NCI-H2081 treated with DMSO at 0.1 percent for 48 hours (cell line): ENCODE data around the gene LAMTOR5.
"Not testable (repeated sequence)": the region's sequence is repeated elsewhere in the genome, so short reads cannot be mapped to it uniquely, and the experiment has no call there.

Experiments used
- DNase-seq: peaks from one replicate; lab custom pipeline; 2025; lab: John Stamatoyannopoulos, UW

The LAMTOR5 gene

GRCh38 chr1:110426854-110427253 is 19.4 kb upstream of the LAMTOR5 start:
- DNase-seq = no peak

- DNase-seq = no peak
Observed at GRCh38 chr1:110425612-110426152, 18.2 kb upstream of the LAMTOR5 start.

DNA sequence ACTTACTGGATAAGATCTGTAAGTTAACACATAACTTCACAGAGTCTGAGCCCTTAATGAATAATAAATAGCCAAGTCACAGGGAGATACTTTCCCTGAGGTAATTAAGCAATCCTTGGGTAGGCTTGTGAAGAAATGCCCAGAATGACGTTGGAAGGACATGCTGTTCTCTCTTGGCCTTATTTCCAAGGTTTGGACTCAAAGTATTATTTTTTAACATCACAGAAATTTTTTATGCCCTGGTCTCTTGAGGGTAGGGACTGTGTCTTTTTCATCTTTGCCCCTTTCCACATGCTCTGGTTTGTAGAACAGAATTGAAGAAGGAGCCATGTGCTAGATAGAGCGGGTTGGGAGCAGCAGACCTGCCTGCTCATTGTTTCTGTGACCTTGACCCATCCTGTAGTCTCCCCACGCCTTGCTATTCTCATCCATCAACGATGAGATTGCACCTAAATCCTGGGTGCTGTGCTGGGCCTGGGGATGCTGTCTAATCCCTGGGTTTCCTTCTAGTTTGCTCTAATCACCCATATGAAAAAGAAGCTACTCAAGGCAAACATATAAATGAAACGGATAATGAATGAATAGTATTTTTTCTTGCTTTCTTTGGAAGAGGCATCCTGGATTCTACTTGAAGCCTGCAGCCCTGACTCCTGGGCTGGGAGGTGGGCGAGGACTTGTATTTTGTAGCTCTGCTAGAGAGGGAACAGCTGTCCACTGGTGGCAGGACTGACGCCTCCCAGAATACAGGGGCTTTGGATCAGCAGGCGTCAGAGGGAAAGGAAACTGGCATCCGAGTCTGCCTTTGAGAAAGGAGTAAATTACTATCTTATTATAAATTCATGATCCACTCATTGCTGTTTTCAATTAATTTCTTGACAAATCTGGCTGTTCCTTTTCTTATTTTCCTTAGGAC is 17.5 kb upstream of the LAMTOR5 start:
- DNase-seq = no peak

DNA sequence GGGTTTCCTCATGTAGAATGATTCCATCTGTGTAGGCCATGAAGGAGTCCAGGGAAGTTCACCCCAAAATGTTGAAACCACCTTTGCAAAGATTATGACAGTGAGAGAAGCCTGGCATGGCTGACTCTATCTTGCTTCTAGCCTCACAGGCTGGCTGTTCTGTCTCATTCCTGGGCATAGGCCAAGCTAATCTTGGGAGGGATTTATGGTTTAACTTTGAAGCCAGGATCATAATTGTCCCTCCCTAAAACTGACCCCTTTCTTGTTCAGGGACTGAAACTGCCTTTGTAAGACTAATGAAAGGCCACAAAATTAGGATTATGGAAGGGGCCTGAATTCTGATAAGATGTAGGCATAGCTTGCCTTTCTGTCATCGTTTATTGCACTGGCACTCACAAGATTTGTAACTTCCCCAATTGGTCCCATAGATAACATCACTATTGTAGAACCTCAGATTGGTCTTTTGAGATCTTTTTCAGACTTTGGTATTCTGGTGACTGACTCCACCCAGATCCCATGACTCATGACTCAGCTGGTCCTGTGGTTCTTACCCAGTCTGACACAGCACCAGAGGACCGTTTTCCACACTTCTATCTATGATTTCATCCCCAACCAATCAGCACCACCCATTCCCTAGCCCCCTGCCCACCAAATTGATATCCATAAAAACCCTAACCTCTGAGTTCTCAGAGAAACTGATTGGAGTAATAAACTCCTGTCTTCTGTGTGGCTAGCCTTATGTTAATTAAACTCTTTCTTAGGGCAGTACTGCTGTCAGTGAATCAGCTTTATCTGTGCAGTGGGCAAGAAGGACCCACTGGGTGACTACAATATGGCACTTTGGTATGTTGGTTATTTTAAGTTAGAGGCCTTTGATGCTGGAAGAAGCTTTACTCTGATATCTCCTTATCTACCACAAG is 13.6 kb upstream of the LAMTOR5 start:
- DNase-seq = no peak

- no peak for DNase-seq
Observed at GRCh38 chr1:110420023-110420662, 12.6 kb upstream of the LAMTOR5 start.

DNA sequence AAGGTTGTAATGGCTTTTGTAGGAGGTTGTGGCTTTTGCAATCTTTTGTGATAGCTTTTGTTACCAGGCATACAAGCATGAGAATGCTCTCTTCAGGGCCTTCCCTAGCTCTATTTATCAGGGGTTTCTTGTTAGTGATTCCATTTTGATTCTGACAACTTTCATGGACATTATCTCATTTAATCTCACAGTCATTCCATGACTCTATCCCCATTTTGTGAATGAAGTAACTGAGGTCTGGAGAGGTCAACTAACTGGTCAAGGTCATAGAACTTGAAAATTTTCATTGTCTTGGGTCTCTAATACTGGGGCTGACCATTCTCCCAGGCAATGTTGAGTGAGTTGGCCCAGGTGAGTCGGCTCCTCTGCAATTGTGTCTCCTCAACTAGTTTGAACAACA is 11.2 kb upstream of the LAMTOR5 start:
- no peak for DNase-seq

DNA sequence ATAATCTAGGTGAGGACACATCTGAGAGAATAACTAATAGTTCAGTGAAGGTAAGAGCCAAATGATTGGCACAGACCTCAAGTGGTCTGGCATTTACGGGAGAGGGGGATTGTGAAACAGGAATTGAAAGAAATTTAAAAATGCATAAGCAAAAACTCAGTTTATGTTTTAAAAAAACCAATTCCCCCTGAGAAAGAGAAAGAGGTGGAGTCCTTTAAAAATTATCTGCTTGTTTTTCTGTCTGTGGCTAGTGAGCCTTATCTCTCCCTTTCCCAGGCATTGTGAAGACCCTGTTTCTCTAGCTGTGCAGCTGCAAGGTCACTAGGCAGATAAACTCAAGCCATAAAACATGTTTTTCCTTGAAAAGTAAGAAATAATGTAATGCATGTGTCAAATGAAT is 5.6 kb upstream of the LAMTOR5 start:
- DNase-seq = not testable (repeated sequence)

DNA sequence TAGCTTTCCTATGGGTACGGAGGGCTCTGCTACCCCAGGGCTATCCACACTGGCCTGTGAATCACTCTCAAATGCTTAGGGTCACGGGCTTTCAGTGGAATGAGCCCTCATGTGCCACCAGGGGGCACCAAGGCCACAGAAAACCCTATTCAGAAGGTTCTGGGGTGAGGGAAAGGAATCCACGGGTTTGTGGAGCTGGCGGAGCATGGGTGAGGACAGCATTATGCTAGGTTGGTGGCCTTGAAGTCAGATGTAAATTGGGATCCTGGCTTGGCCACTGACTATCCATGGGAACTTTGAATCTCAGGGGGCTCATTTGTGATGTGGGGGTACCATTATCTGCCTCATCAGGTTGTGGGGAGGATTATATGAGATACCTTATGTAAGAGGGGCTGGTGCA is 5.1 kb upstream of the LAMTOR5 start:
- DNase-seq = no peak

DNA sequence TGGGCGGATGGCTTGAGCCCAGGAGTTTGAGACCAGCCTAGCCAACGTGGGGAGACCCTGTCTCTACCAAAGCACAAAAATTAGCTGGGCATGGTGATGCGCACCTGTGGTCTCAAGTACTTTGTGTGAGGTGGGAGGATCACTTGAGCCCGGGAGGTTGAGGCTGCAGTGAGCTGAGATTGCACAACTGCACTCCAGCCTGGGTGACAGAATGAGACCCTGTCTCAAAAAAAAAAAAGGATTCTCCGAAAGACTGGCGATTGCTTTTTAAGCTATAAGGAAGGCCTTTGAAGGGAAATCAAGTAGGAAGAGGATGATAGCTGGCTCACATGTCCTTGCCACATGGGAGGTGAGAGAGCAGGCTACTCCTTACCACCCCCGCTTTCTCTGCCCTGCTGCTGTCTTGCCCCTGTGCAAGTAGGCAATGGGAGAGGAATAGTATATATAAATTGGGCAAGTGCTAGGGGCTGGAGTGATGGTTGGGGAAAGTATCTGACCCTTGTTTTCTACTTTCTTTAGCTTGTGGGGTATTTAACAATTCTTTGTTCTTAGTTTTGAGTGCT is 3.8 kb upstream of the LAMTOR5 start:
- no peak for DNase-seq

- no peak for DNase-seq
Observed at GRCh38 chr1:110409316-110409715, 1.8 kb upstream of the LAMTOR5 start.

DNA sequence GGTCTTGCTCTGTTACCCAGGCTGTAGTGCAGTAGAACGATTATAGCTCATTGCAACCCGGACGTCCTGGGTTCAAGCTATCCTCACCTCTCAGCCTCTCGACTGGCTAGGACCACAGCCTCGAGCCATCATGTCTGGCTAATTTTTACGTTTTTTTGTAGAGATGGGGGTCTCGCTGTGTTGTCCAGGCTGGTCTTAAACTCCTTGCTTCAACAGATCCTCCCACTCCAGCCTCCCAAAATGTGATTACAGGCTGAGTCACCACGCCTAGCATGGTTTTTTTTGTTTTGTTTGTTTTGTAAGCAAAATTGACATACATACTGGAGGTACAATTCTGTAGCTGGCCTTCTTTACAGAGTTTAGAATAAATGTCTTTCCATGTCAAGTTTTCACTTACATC is 994 bp upstream of the LAMTOR5 start:
- DNase-seq = no peak

DNA sequence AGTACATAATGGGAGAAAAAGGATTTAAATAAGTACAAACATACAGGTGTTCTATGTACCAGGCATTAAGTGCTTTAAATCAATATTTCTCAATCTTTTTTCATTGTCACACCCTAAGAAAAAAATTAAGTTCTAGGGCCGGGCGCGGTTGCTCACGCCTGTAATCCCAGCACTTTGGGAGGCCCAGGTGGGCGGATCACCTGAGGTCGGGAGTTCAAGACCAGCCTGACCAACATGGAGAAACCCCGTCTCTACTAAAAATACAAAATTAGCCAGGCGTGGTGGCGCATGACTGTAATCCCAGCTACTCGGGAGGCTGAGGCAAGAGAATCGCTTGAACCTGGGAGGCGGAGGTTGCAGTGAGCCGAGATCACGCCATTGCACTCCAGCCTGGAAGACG is 1.1 kb downstream of the LAMTOR5 start:
- not testable (repeated sequence) for DNase-seq

GRCh38 chr1:110404401-110404800 is 3.1 kb downstream of the LAMTOR5 start:
- no peak for DNase-seq

GRCh38 chr1:110403805-110404204 is 3.7 kb downstream of the LAMTOR5 start:
- no peak for DNase-seq

GRCh38 chr1:110396259-110396958 is 11.1 kb downstream of the LAMTOR5 start:
- DNase-seq = not testable (repeated sequence)

- no peak for DNase-seq
Observed at GRCh38 chr1:110394493-110394820, 13.0 kb downstream of the LAMTOR5 start.

- DNase-seq = no peak
Observed at GRCh38 chr1:110393691-110394492, 13.6 kb downstream of the LAMTOR5 start.

GRCh38 chr1:110393286-110393685 is 14.2 kb downstream of the LAMTOR5 start:
- no peak for DNase-seq

- DNase-seq = no peak
Observed at GRCh38 chr1:110390692-110391245, 16.7 kb downstream of the LAMTOR5 start, which contains the start of gene SLC16A4. Gene SLC16A4 (minus strand): TSS chr1:110391026. CDS start chr1:110389323, 1,703 bp downstream.

GRCh38 chr1:110390096-110390495 is 17.4 kb downstream of the LAMTOR5 start:
- DNase-seq = no peak
